Measurements from ENCODE around the gene KLHDC3. TPM values are rescaled to one million over a fixed set of nuclear protein-coding genes. Genes with fewer than 3 reads are reported as not detected.
A peak's percentile ranks its signal among the peaks of the same experiment; 100 is the strongest.

The KLHDC3 gene
- total and polyA plus RNA-seq, 2 donors (not counting 1 experiment from before 2014, with no cell fraction given) = 47.4 to 50.7 TPM

DNA sequence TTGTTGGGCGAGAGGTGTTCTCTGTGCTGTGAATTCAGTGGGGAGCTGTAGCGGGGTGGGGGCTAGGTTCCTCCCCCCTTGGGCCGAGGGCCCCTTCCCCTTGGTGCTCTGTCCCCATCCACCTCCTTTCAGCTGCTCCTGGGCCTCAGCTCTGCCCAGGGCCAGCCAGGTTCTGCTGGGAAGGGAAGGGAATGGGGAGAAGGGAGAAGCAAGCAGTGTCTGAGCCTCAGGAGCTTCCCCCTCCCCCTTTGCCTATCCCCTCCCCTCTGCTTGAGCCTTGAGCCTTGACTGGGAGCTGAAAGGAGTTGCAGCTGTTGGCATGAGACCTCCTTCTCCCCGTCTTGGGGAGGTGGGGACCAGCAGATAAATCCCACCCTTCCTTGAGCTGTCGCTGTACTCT, 6.8 kb downstream of the KLHDC3 start:
- intact Hi-C loops (cut with micrococcal nuclease) = loop anchor here (1.0 kb wide), 1 partner anchor 8 kb away; the partner anchor contains the start of gene MEA1

More for the DNA sequence above, 6.8 kb downstream of the KLHDC3 start:
- H3K4me1 Mint-ChIP-seq = peaks cover 31% of the 10 kb centered on the region
- no peaks in the 10 kb centered on the region for H3K9me3 Mint-ChIP-seq (ENCODE audit: insufficient read depth)
- POLR2A ChIA-PET = interaction anchor here (0.9 to 2.0 kb wide), 6 partner anchors 13 to 274 kb away, joined by 3 to 12 read pairs (median 4); partner anchors contain the start of genes CNPY3, CUL7, CUL9 and PEX6
- peak overlapping the region; percentile 93 for H3K4me2 ChIP-seq (replicated peaks; ENCODE audit: low read depth, low read length, poor library complexity, severe bottlenecking)
- peaks cover 36% of the 10 kb centered on the region for H4K20me1 ChIP-seq (ENCODE audit: control insufficient read depth, insufficient read depth, low read length, poor library complexity, severe bottlenecking)
- H3K27ac Mint-ChIP-seq = no peak overlapping the region
- H3K9ac ChIP-seq (ENCODE audit: low read length) = peak overlapping the region; percentile 80
- H3K4me3 Mint-ChIP-seq = peak overlapping the region; percentile 60
- H3K27me3 ChIP-seq (replicated peaks in 1 of 4; ENCODE audit: control extremely low read depth in 1 of 4, control insufficient read depth in 3 of 4, insufficient read depth in 4 of 4, low read length in 3 of 4) = no peaks in the 10 kb centered on the region
- H3K4me1 ChIP-seq (ENCODE audit: control insufficient read depth in 2 of 2, insufficient read depth in 2 of 2, low read length in 2 of 2) = peaks cover 3 to 25% of the 10 kb centered on the region in 2 donors
- H3K4me3 ChIP-seq (ENCODE audit: control extremely low read depth in 1 of 5, extremely low read depth in 1 of 5, insufficient read depth in 1 of 5, low read depth in 2 of 5, low read length in 4 of 5) = peak overlapping the region; percentile 8 to 94 (median 85)
- H3K27me3 Mint-ChIP-seq = no peaks in the 10 kb centered on the region
- no peak for DNase-seq
- H3K9me3 ChIP-seq (ENCODE audit: control extremely low read depth in 1 of 3, control insufficient read depth in 2 of 3, insufficient read depth in 1 of 3, low read length in 2 of 3) = no peaks in the 10 kb centered on the region
- H2AFZ ChIP-seq (ENCODE audit: insufficient read depth, low read depth, low read length, poor library complexity, severe bottlenecking) = peak overlapping the region; percentile 95
- CTCF ChIA-PET = interaction anchor here (0.8 to 1.2 kb wide), 3 partner anchors 11 to 121 kb away, joined by 3 to 6 read pairs (median 4); no protein-coding TSS in a partner anchor
- peak overlapping the region; percentile 25 to 72 for H3K27ac ChIP-seq (ENCODE audit: low read length in 2 of 2)
- peaks cover 42% of the 10 kb centered on the region for H3K79me2 ChIP-seq (ENCODE audit: control insufficient read depth, insufficient read depth, low read length)
- ATAC-seq (ENCODE audit: low read depth) = no peak
- H3K36me3 ChIP-seq (replicated peaks in 1 of 2; ENCODE audit: control extremely low read depth in 1 of 2, control insufficient read depth in 1 of 2, extremely low read depth in 1 of 2, insufficient read depth in 2 of 2, low read length in 1 of 2) = peaks cover 3 to 44% of the 10 kb centered on the region in 2 experiments
- TF ChIP-seq EZH2 (IDR thresholded peaks at IDR 0.05; ENCODE audit: borderline replicate concordance, insufficient read depth, low read depth, low read length, poor library complexity, severe bottlenecking) = no peak
- TF ChIP-seq, protein P1, sequence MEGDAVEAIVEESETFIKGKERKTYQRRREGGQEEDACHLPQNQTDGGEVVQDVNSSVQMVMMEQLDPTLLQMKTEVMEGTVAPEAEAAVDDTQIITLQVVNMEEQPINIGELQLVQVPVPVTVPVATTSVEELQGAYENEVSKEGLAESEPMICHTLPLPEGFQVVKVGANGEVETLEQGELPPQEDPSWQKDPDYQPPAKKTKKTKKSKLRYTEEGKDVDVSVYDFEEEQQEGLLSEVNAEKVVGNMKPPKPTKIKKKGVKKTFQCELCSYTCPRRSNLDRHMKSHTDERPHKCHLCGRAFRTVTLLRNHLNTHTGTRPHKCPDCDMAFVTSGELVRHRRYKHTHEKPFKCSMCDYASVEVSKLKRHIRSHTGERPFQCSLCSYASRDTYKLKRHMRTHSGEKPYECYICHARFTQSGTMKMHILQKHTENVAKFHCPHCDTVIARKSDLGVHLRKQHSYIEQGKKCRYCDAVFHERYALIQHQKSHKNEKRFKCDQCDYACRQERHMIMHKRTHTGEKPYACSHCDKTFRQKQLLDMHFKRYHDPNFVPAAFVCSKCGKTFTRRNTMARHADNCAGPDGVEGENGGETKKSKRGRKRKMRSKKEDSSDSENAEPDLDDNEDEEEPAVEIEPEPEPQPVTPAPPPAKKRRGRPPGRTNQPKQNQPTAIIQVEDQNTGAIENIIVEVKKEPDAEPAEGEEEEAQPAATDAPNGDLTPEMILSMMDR (IDR thresholded peaks at IDR 0.05) = no peak
- WGBS (ENCODE audit: insufficient coverage) = no CpG with 5 or more reads among the region's 5 CpGs
